ENCODE results near the gene OXT. TPM values are rescaled to one million over a fixed set of nuclear protein-coding genes. Genes with fewer than 3 reads are reported as not detected.

Gene OXT
- total and polyA plus RNA-seq, 2 of the 13 experiments (the other 11 are each of a cell fraction or from before 2014, with no cell fraction given) = not detected

DNA sequence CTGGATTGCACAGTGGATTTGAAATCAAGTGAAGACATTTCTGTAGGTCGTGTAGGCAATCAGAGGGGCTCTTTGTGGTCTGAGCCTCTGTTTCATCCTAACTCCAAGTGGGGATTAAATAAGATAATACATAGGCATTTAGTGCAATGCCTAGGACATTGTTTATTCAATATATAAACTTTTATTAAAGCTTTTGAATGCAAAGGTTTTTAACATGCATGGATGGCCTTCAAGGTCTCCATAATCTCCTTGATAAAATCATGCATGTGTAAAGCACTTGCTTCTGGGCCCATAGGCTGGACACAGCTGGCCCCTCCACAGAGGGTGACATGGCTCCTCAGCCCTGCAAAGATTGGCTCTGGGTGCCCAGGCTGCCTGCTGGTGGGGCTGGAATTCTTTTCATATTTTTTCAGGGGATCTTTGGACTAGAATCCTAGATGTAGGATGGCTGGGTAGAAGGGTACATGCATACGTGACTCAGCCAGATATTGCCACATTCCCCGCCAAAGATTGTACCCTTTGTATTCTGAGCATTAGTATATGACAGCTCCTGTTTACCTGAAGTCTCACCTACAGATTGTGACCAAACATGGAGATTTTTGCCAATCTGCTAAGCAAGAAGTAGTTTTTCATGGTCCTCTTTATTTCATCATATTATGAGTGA, 32.1 kb downstream of the OXT start (continued):
- TF ChIP-seq ZNF407 (CRISPR knock-in tag; IDR thresholded peaks at IDR 0.05; ENCODE audit: not compliant biosample characterization) (no peak), ZNF296 (CRISPR knock-in tag; conservative IDR thresholded peaks at IDR 0.05) (no peak), HIC2 (CRISPR knock-in tag; IDR thresholded peaks at IDR 0.05; ENCODE audit: low read depth) (peak; percentile 95), SOX5 (CRISPR knock-in tag; IDR thresholded peaks at IDR 0.05; ENCODE audit: borderline replicate concordance) (peak; percentile 95), ZNF775 (CRISPR knock-in tag; IDR thresholded peaks at IDR 0.05; ENCODE audit: borderline replicate concordance) (0 out of 2 replicates have a peak, but pooled peaks have one; percentile 27), SPEN (CRISPR knock-in tag; IDR thresholded peaks at IDR 0.05; ENCODE audit: low read depth) (no peak), EHMT2 (IDR thresholded peaks at IDR 0.05; ENCODE audit: borderline replicate concordance, low read depth, low read length) (peak; percentile 32; the same call in 1 of the 2 replicates), ZC3H13 (CRISPR knock-in tag; IDR thresholded peaks at IDR 0.05) (no peak), ZNF792 (CRISPR knock-in tag; IDR thresholded peaks at IDR 0.05) (no peak; the same call in 1 of the 2 replicates), ARID5B (CRISPR knock-in tag; IDR thresholded peaks at IDR 0.05) (peak; percentile 98), KAT7 (CRISPR knock-in tag; IDR thresholded peaks at IDR 0.05; ENCODE audit: borderline replicate concordance) (no peak), MBD4 (IDR thresholded peaks at IDR 0.05; ENCODE audit: borderline replicate concordance, low read length) (peak; percentile 84), ZSCAN31 (CRISPR knock-in tag; IDR thresholded peaks at IDR 0.05; ENCODE audit: low read depth) (peak; percentile 67; the same call in 1 of the 2 replicates)
- TF ChIP-seq, protein P1, sequence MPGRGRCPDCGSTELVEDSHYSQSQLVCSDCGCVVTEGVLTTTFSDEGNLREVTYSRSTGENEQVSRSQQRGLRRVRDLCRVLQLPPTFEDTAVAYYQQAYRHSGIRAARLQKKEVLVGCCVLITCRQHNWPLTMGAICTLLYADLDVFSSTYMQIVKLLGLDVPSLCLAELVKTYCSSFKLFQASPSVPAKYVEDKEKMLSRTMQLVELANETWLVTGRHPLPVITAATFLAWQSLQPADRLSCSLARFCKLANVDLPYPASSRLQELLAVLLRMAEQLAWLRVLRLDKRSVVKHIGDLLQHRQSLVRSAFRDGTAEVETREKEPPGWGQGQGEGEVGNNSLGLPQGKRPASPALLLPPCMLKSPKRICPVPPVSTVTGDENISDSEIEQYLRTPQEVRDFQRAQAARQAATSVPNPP (CRISPR knock-in tag; IDR thresholded peaks at IDR 0.05) = no peak
